Stimulated activated CD8-positive, alpha-beta memory T cell treated with anti-CD3 and anti-CD28 coated beads, Interleukin-12 subunit alpha, Interleukin-12 subunit beta, amount 100 ng/mL, for 24 hours (primary cell): Measurements from ENCODE around the gene ZKSCAN8.
"Not testable (repeated sequence)": the region's sequence is repeated elsewhere in the genome, so short reads cannot be mapped to it uniquely, and the experiment has no call there.

Experiments
- DNase-seq: peaks from one replicate; pipeline ENCODE4 v3.0.0-alpha.2; 2020; ENCODE audit errors: extremely low read depth

The ZKSCAN8 gene

GRCh38 chr6:28141500-28142329, at the start of gene ZKSCAN8:
Gene ZKSCAN8 (plus strand): TSS chr6:28141883. CDS start chr6:28148408, 6,525 bp downstream.
- peak; percentile 58 for DNase-seq

- DNase-seq: not testable (repeated sequence)
Measured at GRCh38 chr6:28102222-28102621, 39.5 kb upstream of the ZKSCAN8 start.

- DNase-seq: not testable (repeated sequence)
Measured at GRCh38 chr6:28102699-28103098, 39.0 kb upstream of the ZKSCAN8 start.

GRCh38 chr6:28104392-28105244, 37.1 kb upstream of the ZKSCAN8 start:
- DNase-seq: peak; percentile 58

GRCh38 chr6:28105245-28105639, 36.4 kb upstream of the ZKSCAN8 start:
- no peak for DNase-seq

- no peak for DNase-seq
Measured at GRCh38 chr6:28107506-28107905, 34.2 kb upstream of the ZKSCAN8 start.

GRCh38 chr6:28111964-28112363, 29.7 kb upstream of the ZKSCAN8 start:
- DNase-seq: no peak

GRCh38 chr6:28115799-28116198, 25.9 kb upstream of the ZKSCAN8 start:
- DNase-seq: no peak

- no peak for DNase-seq
Measured at GRCh38 chr6:28117386-28118050, 24.2 kb upstream of the ZKSCAN8 start.

GRCh38 chr6:28118217-28118616, 23.5 kb upstream of the ZKSCAN8 start:
- DNase-seq: no peak

- no peak for DNase-seq
Measured at GRCh38 chr6:28121876-28122275, 19.8 kb upstream of the ZKSCAN8 start.

- DNase-seq: not testable (repeated sequence)
Measured at GRCh38 chr6:28122283-28122682, 19.4 kb upstream of the ZKSCAN8 start.

GRCh38 chr6:28124350-28124970, 17.2 kb upstream of the ZKSCAN8 start, which contains the start of gene ZSCAN16:
Gene ZSCAN16 (plus strand): TSS chr6:28124609. CDS start chr6:28125444, 835 bp downstream.
- peak; percentile 45 for DNase-seq

- no peak for DNase-seq
Measured at GRCh38 chr6:28124971-28125353, 16.7 kb upstream of the ZKSCAN8 start.

- no peak for DNase-seq
Measured at GRCh38 chr6:28125401-28125800, 16.3 kb upstream of the ZKSCAN8 start.

GRCh38 chr6:28134015-28134414, 7.7 kb upstream of the ZKSCAN8 start:
- DNase-seq: no peak

- DNase-seq: no peak
Measured at GRCh38 chr6:28134716-28135115, 7.0 kb upstream of the ZKSCAN8 start.

GRCh38 chr6:28135393-28135792, 6.3 kb upstream of the ZKSCAN8 start:
- DNase-seq: no peak

- peak; percentile 59 for DNase-seq
Measured at GRCh38 chr6:28136585-28137504, 4.8 kb upstream of the ZKSCAN8 start.

GRCh38 chr6:28137505-28137981, 4.1 kb upstream of the ZKSCAN8 start:
- DNase-seq: no peak
